GM13977 (cell line): ENCODE data around the gene PCBP3.

ENCODE experiments used
- DNase-seq: peaks from one replicate; pipeline ENCODE4 v3.0.0; 2012; ENCODE audit warnings: low spot score
- CTCF ChIP-seq: IDR thresholded peaks from 2 replicates; pipeline ENCODE4 v1.5.1; 2012; ENCODE audit warnings: mild to moderate bottlenecking, control low read depth; ENCODE audit not compliant: insufficient read depth; ENCODE audit errors: extremely low read depth, missing control alignments
- in situ Hi-C: fragments of 300-500 bp; cut with MboI; formaldehyde crosslinking; loops from one replicate; pipeline ENCODE4 v1.12.0; 2022; ENCODE audit warnings: low sequenced_read_pairs, low pct_unique_long_range_greater_than_20kb, mixed read lengths, inconsistent platforms; ENCODE audit not compliant: unreplicated experiment

The PCBP3 gene

GRCh38 chr21:45833414-45833813 is 189.9 kb downstream of the PCBP3 start:
- TF ChIP-seq CTCF = no peak
- in situ Hi-C loops = loop anchor here (25.0 kb wide), 2 partner anchors 271 to 696 kb away; no protein-coding TSS in a partner anchor
- DNase-seq = no peak

- DNase-seq = no peak
- in situ Hi-C loops = loop anchor here (25.0 kb wide), 2 partner anchors 272 to 697 kb away; no protein-coding TSS in a partner anchor
- no peak for TF ChIP-seq CTCF
These were observed 190.6 kb downstream of the PCBP3 start for GRCh38 chr21:45834026-45834715.

DNA sequence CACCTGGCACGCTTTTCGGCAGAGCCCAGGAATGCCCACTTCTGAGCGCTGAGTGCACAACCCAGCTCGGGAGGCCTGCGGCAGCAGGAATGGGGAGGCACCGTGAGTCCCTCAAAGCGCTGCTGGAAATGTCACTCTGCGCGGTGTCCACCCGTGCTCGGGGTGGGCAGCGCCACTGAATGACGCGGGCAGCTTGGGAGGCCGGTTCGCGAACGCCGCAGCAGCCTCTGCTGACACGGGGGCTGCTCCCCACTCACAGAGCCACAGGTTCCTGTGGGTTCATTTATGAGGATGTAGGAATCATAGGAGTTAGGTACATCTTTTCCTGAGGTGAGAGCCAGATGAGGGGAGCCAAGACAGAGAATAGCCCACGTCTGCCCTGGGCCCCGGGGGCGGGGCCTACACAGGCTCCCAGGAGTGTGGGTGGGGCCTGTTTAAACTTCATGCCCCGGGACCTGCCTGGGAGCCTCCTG is 191.3 kb downstream of the PCBP3 start:
- in situ Hi-C loops = loop anchor here (25.0 kb wide), 2 partner anchors 273 to 698 kb away; no protein-coding TSS in a partner anchor
- no peak for TF ChIP-seq CTCF

GRCh38 chr21:45835301-45836267 is 192.1 kb downstream of the PCBP3 start:
- no peak for DNase-seq
- no peak for TF ChIP-seq CTCF
- in situ Hi-C loops = loop anchor here (25.0 kb wide), 2 partner anchors 273 to 698 kb away; no protein-coding TSS in a partner anchor

More for the DNA sequence above, 191.3 kb downstream of the PCBP3 start:
- no peak for DNase-seq

- DNase-seq = no peak
- no peak for TF ChIP-seq CTCF
- in situ Hi-C loops = loop anchor here (25.0 kb wide), 2 partner anchors 274 to 699 kb away; no protein-coding TSS in a partner anchor
These were observed 192.7 kb downstream of the PCBP3 start for GRCh38 chr21:45836268-45836655.
